Endothelial cell of umbilical vein (primary cell): ENCODE results near the gene RASL10A. TPM values are rescaled to one million over a fixed set of nuclear protein-coding genes. Genes with fewer than 3 reads are reported as not detected.

ENCODE experiments used
- BruUV-seq: library from RNA; stranded (reverse); fragments of 400-500 nt; replicated peaks from 2 replicates; lab custom pipeline; 2021; lab: Mats Ljungman, UMichigan
- CTCF ChIA-PET: fragments of 300-600, 350-600 bp; sonication (Branson Sonifier 250); formaldehyde crosslinking; loops from one replicate; lab custom pipeline; 2021; ENCODE audit warnings: antibody characterized with exemption, inconsistent platforms; lab: Charles Lee
- POLR2A ChIA-PET: fragments of 300-600, 350-600 bp; sonication (Branson Sonifier 250); formaldehyde crosslinking; loops from one replicate; lab custom pipeline; 2021; ENCODE audit warnings: antibody characterized with exemption, inconsistent platforms; lab: Charles Lee
- DNase-seq: peaks from one replicate; pipeline ENCODE4 v3.0.0-alpha.2; 2011; ENCODE audit warnings: low read depth, low spot score
- FAIRE-seq: peaks from 2 replicates; lab custom pipeline; 2011; peaks lifted over from hg19 to GRCh38; lab: Jason Lieb, UNC
- H2AFZ ChIP-seq: 2 replicates; pipeline ENCODE4 v1.6.0; 2012; ENCODE audit warnings: low read depth, low read length, control low read depth, inconsistent platforms
- H3K27ac ChIP-seq: 2 replicates; pipeline ENCODE4 v1.5.1; 2011; ENCODE audit warnings: low read depth, mild to moderate bottlenecking, control low read depth, low read length, moderate library complexity; ENCODE audit not compliant: insufficient read depth
- H3K27me3 ChIP-seq, 2 experiments: 2 replicates each; pipeline versions ENCODE4 v1.6.0 to v1.6.1; 2011; ENCODE audit warnings: low read length in 2 of 2, mixed read lengths in 1 of 2; ENCODE audit not compliant: control insufficient read depth in 2 of 2, insufficient read depth in 2 of 2
- H3K36me3 ChIP-seq, 2 experiments: 2 replicates in 1 of 2; 3 replicates in 1 of 2; pipeline ENCODE4 v1.5.1; 2011; ENCODE audit warnings: low read length in 2 of 2, mild to moderate bottlenecking in 1 of 2, moderate library complexity in 1 of 2; ENCODE audit not compliant: control insufficient read depth in 2 of 2, insufficient read depth in 2 of 2; ENCODE audit errors: extremely low read depth in 1 of 2
- H3K4me1 ChIP-seq: 3 replicates; pipeline ENCODE4 v1.5.1; 2011; ENCODE audit warnings: mild to moderate bottlenecking, low read length; ENCODE audit not compliant: control insufficient read depth, insufficient read depth; ENCODE audit errors: extremely low read depth
- H3K4me2 ChIP-seq: 2 replicates; pipeline ENCODE4 v1.6.1; 2011; ENCODE audit warnings: low read length, control low read depth, mixed read lengths; ENCODE audit not compliant: insufficient read depth
- H3K4me3 ChIP-seq, 3 experiments: fragments of 200-600 bp in 1 of 3; sonication (generic), shearing (Covaris generic) in 1 of 3; replicated peaks in 1 of 3; 2 replicates each; pipeline ENCODE4 v1.5.1; 2011 to 2016; ENCODE audit warnings: control low read depth in 3 of 3, low read length in 3 of 3, mild to moderate bottlenecking in 2 of 3, inconsistent platforms in 1 of 3, low read depth in 1 of 3, moderate library complexity in 1 of 3; ENCODE audit not compliant: insufficient read depth in 1 of 3
- H3K79me2 ChIP-seq: 2 replicates; pipeline ENCODE4 v1.6.0; 2012; ENCODE audit warnings: low read length, inconsistent platforms; ENCODE audit not compliant: control insufficient read depth, insufficient read depth
- H3K9ac ChIP-seq: replicated peaks from 2 replicates; pipeline ENCODE3; 2011; ENCODE audit warnings: low read length, control low read depth; ENCODE audit not compliant: insufficient read depth; ENCODE audit errors: extremely low read depth
- H3K9me1 ChIP-seq: replicated peaks from 3 replicates; pipeline ENCODE4 v1.6.0; 2011; ENCODE audit warnings: mild to moderate bottlenecking, low read length; ENCODE audit not compliant: control insufficient read depth, insufficient read depth; ENCODE audit errors: extremely low read depth
- H3K9me3 ChIP-seq: replicated peaks from 2 replicates; pipeline ENCODE4 v1.5.1; 2012; ENCODE audit warnings: low read length, inconsistent platforms; ENCODE audit not compliant: control insufficient read depth, insufficient read depth
- H4K20me1 ChIP-seq: replicated peaks from 2 replicates; pipeline ENCODE3; 2011; ENCODE audit warnings: mild to moderate bottlenecking, low read length; ENCODE audit not compliant: control insufficient read depth, insufficient read depth; ENCODE audit errors: extremely low read depth
- CTCF ChIP-seq, 2 donors: IDR thresholded peaks; 1 replicate in 1 of 2; 2 replicates in 1 of 2; pipeline ENCODE4 v1.5.1; 2011; ENCODE audit warnings: low read length in 2 of 2, mild to moderate bottlenecking in 2 of 2, moderate library complexity in 2 of 2, control low read depth in 1 of 2, inconsistent platforms in 1 of 2, low read depth in 1 of 2; ENCODE audit not compliant: insufficient read depth in 1 of 2; ENCODE audit errors: extremely low read depth in 1 of 2
- POLR2A ChIP-seq: IDR thresholded peaks from 2 replicates; pipeline ENCODE4 v1.6.1; 2012; ENCODE audit warnings: low read depth, mild to moderate bottlenecking, control low read depth, low read length
- dilution Hi-C: fragments of 300-500 bp; cut with MboI; formaldehyde crosslinking; loops from one replicate; pipeline ENCODE4 v1.15.0; 2019; ENCODE audit warnings: low sequenced_read_pairs; ENCODE audit not compliant: extremely low pct_ligation_motif_present
- intact Hi-C: fragments of 100-400 bp; cut with micrococcal nuclease; formaldehyde crosslinking; loops from one replicate; pipeline ENCODE4 v1.10.0; 2022
- polyA plus RNA-seq, 4 experiments: library from polyadenylated mRNA; depleted of rRNA in 3 of 4; stranded (reverse) in 3 of 4; unstranded in 1 of 4; fragments of >200 nt; gene quantifications; 2 replicates each; pipeline versions ENCODE4 v1.2.1 to v1.2.3, GENCODE V29; 2011 to 2012; ENCODE audit warnings: missing spikeins in 1 of 4
- total RNA-seq: library from RNA; stranded (reverse); gene quantifications from 2 replicates; pipeline ENCODE4 v1.2.3, GENCODE V29; 2021
- TF ChIP-seq, protein P1 (sequence below): IDR thresholded peaks from 2 replicates; pipeline ENCODE4 v1.6.1; 2011; ENCODE audit not compliant: insufficient read depth, insufficient read length

Gene RASL10A
- total and polyA plus RNA-seq, 2 donors (not counting 3 experiments of a cell fraction or from before 2014, with no cell fraction given), result 1.1 to 1.9 TPM

GRCh38 chr22:29268511-29269229 is 46.8 kb downstream of the RASL10A start:
- peak overlapping the region; percentile 100 for H3K9ac ChIP-seq
- ChIA-PET POLR2A (no interaction called here), CTCF (no interaction called here)
- FAIRE-seq (no peak), DNase-seq (peak; percentile 58)
- H3K79me2 ChIP-seq, result peaks cover 74% of the 10 kb centered on the region
- TF ChIP-seq, protein P1, sequence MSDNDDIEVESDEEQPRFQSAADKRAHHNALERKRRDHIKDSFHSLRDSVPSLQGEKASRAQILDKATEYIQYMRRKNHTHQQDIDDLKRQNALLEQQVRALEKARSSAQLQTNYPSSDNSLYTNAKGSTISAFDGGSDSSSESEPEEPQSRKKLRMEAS, result peak; percentile 35
- TF ChIP-seq POLR2A, result peak; percentile 60
- no peak for TF ChIP-seq CTCF (IDR thresholded peaks at IDR 0.05; ENCODE audit: extremely low read depth in 1 of 2, insufficient read depth in 1 of 2, low read depth in 1 of 2, low read length in 2 of 2)
- intact Hi-C loops (loop anchor here (5.0 kb wide), 1 partner anchor 39 kb away; the partner anchor contains the start of gene GAS2L1), dilution Hi-C loops (no loop called here)
- H4K20me1 ChIP-seq, result peaks cover 19% of the 10 kb centered on the region
- peaks cover 40% of the 10 kb centered on the region for H3K4me1 ChIP-seq
- peak overlapping the region; percentile 100 for H3K27ac ChIP-seq
- no peaks in the 10 kb centered on the region for H3K9me3 ChIP-seq
- H3K4me2 ChIP-seq, result peak overlapping the region; percentile 89
- H3K36me3 ChIP-seq, result peaks cover 16 to 24% of the 10 kb centered on the region in 2 experiments
- no peak overlapping the region for H2AFZ ChIP-seq
- BruUV-seq, result no TSS peak
- H3K4me3 ChIP-seq, result peak overlapping the region; percentile 75 to 85 (median 84)
- no peaks in the 10 kb centered on the region for H3K9me1 ChIP-seq
- no peaks in the 10 kb centered on the region for H3K27me3 ChIP-seq
